ENCODE results near the gene S1PR5. TPM values are rescaled to one million over a fixed set of nuclear protein-coding genes. Genes with fewer than 3 reads are reported as not detected.

Gene S1PR5
- total RNA-seq, 3 donors from 2014 or later (not counting 1 experiment from before 2014, with no cell fraction given), result 307 to 433 (median 368) TPM

DNA sequence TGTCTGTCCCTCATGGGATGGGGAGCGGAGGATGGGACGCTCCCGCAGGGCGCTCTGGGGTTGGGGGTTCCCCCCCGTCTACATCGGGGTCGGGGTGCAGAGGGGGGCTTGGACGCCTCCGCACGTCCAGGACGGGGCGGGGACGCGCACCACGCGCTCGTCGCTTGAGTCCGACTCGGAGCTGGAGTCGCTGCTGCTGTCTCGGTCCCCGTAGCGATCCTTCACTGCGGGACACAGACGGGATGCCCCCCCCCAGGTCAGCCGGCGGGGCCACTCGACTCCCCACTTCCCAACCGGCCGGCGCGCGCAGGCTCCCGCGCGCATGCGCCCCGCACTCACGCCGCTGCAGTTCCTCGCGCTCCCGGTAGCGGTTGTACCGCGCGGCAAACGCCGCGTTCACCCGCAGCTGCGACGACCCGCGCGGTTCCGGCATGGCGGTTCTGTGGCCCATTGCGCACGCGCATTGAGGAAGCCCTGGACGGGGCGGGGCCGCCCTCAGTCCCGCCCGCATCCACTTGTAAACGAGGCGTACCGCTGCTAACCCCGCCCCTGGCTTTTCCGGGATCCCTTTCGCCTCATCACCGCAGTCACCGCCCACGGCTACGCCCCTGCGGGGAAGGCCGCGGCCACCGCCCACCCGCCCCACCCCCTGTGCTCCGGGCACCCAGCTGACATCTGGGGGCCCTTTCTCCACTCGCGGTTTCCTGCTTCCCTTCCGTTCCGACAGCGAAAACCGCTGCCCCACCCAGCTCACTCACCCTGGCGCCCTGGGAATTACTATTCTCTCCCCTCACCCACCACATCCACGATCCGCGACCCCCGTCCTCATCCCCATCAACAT, 48.5 kb upstream of the S1PR5 start, which contains the start of gene KRI1:
Gene KRI1, minus strand, starts transcription at position 444 of the 841 bp plus-strand sequence. Its CDS starts 11 bp downstream, at position 433.
- WGBS (ENCODE audit: insufficient coverage), result under 1% methylated on average over 94 of the region's 94 CpGs

DNA sequence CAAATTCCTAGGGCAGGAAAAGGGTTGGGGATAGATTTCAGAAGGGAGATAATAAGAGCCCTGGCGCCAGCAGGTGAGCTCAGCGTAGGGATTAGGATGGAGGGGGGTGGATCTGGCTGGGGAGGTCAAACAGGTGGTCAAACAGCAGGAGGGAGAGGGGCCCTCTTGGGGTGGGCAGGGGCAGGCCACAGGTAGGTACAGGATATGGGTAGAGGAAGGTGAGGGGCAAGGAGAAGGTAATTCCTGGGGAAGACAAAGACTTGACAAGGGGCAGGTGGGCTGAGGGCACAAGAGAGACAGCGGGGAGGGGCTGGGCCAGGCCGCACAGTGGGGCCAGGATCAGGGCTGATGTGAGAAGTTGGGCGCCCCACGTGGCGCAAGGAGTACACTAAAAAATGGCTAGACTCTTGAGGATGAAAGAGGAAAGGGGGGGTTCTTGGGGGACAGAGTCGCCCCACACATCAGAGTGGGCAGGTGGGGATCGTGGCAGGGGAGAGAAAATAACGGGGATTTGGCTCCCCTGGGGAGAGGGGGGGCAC, 47.9 kb upstream of the S1PR5 start:
- Mint-ChIP-seq H3K9me3 (no peaks in the 10 kb centered on the region), H3K27ac (peak overlapping the region; percentile 93 to 100), H3K4me1 (peaks cover 47 to 59% of the 10 kb centered on the region in 2 donors), H3K36me3 (no peaks in the 10 kb centered on the region), H3K27me3 (ENCODE audit: low read depth in 2 of 2) (no peaks in the 10 kb centered on the region), H3K4me3 (peak overlapping the region; percentile 96)
- DNase-seq, result peak in 1 of 2 donors; percentile 79
- no peaks in the 10 kb centered on the region for H3K9me3 ChIP-seq (ENCODE audit: control insufficient read depth, insufficient read depth, low read length)
- ATAC-seq, result peak in 1 of 3 donors; percentile 1
- peaks cover 40% of the 10 kb centered on the region for H3K4me1 ChIP-seq (ENCODE audit: control insufficient read depth, insufficient read depth, low read length)
- H3K27me3 ChIP-seq (ENCODE audit: control insufficient read depth, insufficient read depth, low read length), result no peaks in the 10 kb centered on the region
- peak overlapping the region; percentile 99 for H3K4me3 ChIP-seq (ENCODE audit: low read length)
- H3K27ac ChIP-seq (ENCODE audit: low read length), result peak overlapping the region; percentile 93
- WGBS (ENCODE audit: insufficient coverage), result 12% methylated on average over 10 of the region's 10 CpGs
- intact Hi-C loops (cut with micrococcal nuclease), result loop anchor here (5.0 kb wide), 2 partner anchors 87 to 133 kb away; partner anchors contain the start of gene ILF3
- TF ChIP-seq, protein P1, sequence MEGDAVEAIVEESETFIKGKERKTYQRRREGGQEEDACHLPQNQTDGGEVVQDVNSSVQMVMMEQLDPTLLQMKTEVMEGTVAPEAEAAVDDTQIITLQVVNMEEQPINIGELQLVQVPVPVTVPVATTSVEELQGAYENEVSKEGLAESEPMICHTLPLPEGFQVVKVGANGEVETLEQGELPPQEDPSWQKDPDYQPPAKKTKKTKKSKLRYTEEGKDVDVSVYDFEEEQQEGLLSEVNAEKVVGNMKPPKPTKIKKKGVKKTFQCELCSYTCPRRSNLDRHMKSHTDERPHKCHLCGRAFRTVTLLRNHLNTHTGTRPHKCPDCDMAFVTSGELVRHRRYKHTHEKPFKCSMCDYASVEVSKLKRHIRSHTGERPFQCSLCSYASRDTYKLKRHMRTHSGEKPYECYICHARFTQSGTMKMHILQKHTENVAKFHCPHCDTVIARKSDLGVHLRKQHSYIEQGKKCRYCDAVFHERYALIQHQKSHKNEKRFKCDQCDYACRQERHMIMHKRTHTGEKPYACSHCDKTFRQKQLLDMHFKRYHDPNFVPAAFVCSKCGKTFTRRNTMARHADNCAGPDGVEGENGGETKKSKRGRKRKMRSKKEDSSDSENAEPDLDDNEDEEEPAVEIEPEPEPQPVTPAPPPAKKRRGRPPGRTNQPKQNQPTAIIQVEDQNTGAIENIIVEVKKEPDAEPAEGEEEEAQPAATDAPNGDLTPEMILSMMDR (IDR thresholded peaks at IDR 0.05), result no peak
- H3K36me3 ChIP-seq (ENCODE audit: control insufficient read depth, insufficient read depth, low read length), result peaks cover 23% of the 10 kb centered on the region

More for the DNA sequence above, 48.5 kb upstream of the S1PR5 start, which contains the start of gene KRI1:
- Histone ChIP-seq H3K27ac (ENCODE audit: low read length) (peak within 1 kb of the TSS; percentile 93), H3K9me3 (ENCODE audit: control insufficient read depth, insufficient read depth, low read length) (no peaks in the 10 kb centered on the region), H3K4me3 (ENCODE audit: low read length) (peak within 1 kb of the TSS; percentile 99), H3K27me3 (ENCODE audit: control insufficient read depth, insufficient read depth, low read length) (no peaks in the 10 kb centered on the region), H3K36me3 (ENCODE audit: control insufficient read depth, insufficient read depth, low read length) (peaks cover 16% of the 10 kb centered on the region), H3K4me1 (ENCODE audit: control insufficient read depth, insufficient read depth, low read length) (peaks cover 40% of the 10 kb centered on the region)
- Mint-ChIP-seq H3K27me3 (ENCODE audit: low read depth in 2 of 2) (no peaks in the 10 kb centered on the region), H3K27ac (peak within 1 kb of the TSS; percentile 93 to 100), H3K9me3 (no peaks in the 10 kb centered on the region), H3K36me3 (no peaks in the 10 kb centered on the region), H3K4me1 (peaks cover 47 to 62% of the 10 kb centered on the region in 2 donors), H3K4me3 (peak within 1 kb of the TSS; percentile 96)
- ATAC-seq (peak; percentile 38 to 71 (median 51)), DNase-seq (peak; percentile 98 to 100)
- TF ChIP-seq, protein P1 (IDR thresholded peaks at IDR 0.05), result no peak
- intact Hi-C loops (cut with micrococcal nuclease), result loop anchor here (1.0 to 5.0 kb wide), 9 partner anchors 12 to 231 kb away; partner anchors contain the start of genes ILF3 and KEAP1

DNA sequence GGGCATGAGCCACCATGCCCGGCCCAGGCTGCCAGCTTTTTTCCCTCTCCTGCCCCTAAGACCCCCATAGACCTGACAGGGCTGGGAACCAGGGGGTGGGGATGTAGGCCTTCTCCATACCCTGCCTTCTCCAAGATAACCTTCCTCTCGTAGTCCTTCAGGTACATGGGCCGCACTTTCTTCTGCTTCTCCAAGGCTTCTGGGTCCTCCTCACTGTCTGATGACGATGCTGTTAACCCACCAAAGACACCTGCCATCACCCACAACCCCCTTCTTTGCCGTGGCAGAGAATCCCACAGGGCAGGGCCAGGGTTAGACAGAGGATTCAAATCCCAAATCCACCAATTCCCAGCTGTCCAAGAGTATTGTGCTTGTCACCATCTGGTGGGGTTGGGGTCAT, 45.4 kb upstream of the S1PR5 start:
- TF ChIP-seq, protein P1 (IDR thresholded peaks at IDR 0.05), result no peak
- DNase-seq (no peak), ATAC-seq (no peak)
- WGBS (ENCODE audit: insufficient coverage), result 96% methylated on average over 4 of the region's 5 CpGs
- Histone ChIP-seq H3K27me3 (ENCODE audit: control insufficient read depth, insufficient read depth, low read length) (no peaks in the 10 kb centered on the region), H3K27ac (ENCODE audit: low read length) (no peak overlapping the region), H3K9me3 (ENCODE audit: control insufficient read depth, insufficient read depth, low read length) (no peaks in the 10 kb centered on the region), H3K36me3 (ENCODE audit: control insufficient read depth, insufficient read depth, low read length) (peaks cover 45% of the 10 kb centered on the region), H3K4me1 (ENCODE audit: control insufficient read depth, insufficient read depth, low read length) (peaks cover 33% of the 10 kb centered on the region), H3K4me3 (ENCODE audit: low read length) (no peak overlapping the region)
- H3K4me1 Mint-ChIP-seq, result peaks cover 32 to 45% of the 10 kb centered on the region in 2 donors
- H3K4me3 Mint-ChIP-seq, result no peak overlapping the region
- no peaks in the 10 kb centered on the region for H3K27me3 Mint-ChIP-seq (ENCODE audit: low read depth in 2 of 2)
- no peaks in the 10 kb centered on the region for H3K9me3 Mint-ChIP-seq
- intact Hi-C loops (cut with micrococcal nuclease), result no loop called here
- no peak overlapping the region for H3K27ac Mint-ChIP-seq
- no peaks in the 10 kb centered on the region for H3K36me3 Mint-ChIP-seq

Measured in natural killer cell (primary cell).